Measurements from ENCODE around the gene TRMT2A. TPM values are rescaled to one million over a fixed set of nuclear protein-coding genes. Genes with fewer than 3 reads are reported as not detected.

TRMT2A gene
- total and polyA plus RNA-seq, 8 donors, result 23.8 to 120 (median 34.1) TPM

DNA sequence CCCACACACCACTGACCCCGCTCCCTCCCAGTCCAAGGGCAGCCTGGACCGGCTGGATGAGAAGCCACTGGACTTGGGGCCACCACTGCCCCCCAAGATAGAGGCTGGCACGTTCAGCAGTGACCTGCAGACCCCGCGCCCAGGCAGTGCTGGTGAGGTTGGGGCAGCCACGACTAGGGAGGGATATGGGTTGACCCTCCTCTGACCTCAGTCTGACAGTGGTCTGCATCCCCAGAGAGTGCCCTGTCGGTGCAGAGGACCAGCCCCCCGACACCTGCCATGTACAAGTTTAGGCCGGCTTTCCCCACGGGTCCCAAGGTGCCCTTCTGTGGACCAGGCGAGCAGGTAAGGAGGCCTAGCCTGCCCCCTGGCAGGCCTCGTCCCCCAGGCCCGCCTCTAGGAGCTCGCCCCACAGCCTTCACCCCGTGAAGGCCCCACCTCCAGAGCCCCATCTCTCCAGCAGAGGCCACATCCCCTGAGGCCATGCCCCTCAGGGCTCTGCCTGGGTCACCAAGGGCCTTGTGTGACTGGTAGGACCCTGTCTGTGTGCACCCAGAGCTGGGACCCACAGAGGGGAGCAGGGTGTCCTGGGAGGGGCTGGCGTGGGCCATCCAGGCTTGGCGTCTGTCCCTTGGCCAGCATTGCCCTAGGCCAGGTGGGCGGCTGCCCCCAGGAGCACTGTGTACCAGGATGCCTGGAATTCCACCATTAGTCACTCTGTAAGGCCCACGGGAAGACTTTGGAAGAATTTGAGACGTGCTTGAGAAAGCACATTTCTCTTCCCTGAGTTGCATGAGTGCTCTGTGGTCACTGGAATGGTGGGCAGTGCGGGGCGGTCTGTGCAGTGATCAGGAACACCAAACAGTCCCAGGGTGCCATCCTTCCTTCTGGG, 24.4 kb upstream of the TRMT2A start:
- WGBS, 2 donors, result 87 to 90% methylated on average over 22 of the region's 22 CpGs
- Histone ChIP-seq H3K27ac (no peak overlapping the region), H3K4me1 (no peaks in the 10 kb centered on the region), H3K36me3 (no peaks in the 10 kb centered on the region), H3K4me3 (no peak overlapping the region), H3K27me3 (no peaks in the 10 kb centered on the region), H3K9me3 (no peaks in the 10 kb centered on the region)
- ATAC-seq (no peak), DNase-seq (peak in 1 of 6 donors; percentile 67), FAIRE-seq (no peak)
- TF ChIP-seq, protein P1, sequence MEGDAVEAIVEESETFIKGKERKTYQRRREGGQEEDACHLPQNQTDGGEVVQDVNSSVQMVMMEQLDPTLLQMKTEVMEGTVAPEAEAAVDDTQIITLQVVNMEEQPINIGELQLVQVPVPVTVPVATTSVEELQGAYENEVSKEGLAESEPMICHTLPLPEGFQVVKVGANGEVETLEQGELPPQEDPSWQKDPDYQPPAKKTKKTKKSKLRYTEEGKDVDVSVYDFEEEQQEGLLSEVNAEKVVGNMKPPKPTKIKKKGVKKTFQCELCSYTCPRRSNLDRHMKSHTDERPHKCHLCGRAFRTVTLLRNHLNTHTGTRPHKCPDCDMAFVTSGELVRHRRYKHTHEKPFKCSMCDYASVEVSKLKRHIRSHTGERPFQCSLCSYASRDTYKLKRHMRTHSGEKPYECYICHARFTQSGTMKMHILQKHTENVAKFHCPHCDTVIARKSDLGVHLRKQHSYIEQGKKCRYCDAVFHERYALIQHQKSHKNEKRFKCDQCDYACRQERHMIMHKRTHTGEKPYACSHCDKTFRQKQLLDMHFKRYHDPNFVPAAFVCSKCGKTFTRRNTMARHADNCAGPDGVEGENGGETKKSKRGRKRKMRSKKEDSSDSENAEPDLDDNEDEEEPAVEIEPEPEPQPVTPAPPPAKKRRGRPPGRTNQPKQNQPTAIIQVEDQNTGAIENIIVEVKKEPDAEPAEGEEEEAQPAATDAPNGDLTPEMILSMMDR (IDR thresholded peaks at IDR 0.05), result no peak
- intact Hi-C loops (cut with DNase I), result loop anchor here in 1 of 3 donors (10.0 kb wide), 1 partner anchor 113 kb away; no protein-coding TSS in a partner anchor

DNA sequence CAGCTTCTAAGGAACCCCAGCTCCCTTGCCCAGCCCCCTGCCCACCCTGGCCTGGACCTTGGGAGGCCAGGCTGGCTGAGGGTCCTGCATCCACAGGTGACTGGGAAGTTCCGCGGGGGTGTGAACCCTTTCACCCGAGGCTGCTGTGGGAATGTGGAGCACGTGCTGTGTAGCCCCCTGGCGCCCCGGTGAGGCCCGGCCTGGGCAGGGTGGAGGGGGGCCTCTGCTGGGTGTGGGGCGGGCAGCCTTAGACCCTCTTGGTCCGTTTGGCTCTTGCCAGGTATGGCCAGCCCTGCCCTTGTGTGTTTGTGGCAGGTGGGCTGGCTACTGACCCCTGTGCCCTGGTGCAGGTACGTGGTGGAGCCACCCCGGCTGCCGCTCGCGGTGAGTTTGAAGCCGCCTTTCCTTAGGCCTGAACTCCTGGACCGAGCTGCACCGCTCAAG, 23.5 kb upstream of the TRMT2A start:
- ATAC-seq, result no peak
- WGBS, 2 donors, result 88 to 90% methylated on average over 17 of the region's 17 CpGs
- Histone ChIP-seq H3K4me3 (no peak overlapping the region), H3K27me3 (no peaks in the 10 kb centered on the region), H3K9me3 (no peaks in the 10 kb centered on the region), H3K27ac (no peak overlapping the region), H3K4me1 (no peaks in the 10 kb centered on the region), H3K36me3 (no peaks in the 10 kb centered on the region)
- intact Hi-C loops (cut with DNase I), result loop anchor here in 1 of 3 donors (10.0 kb wide), 1 partner anchor 114 kb away; no protein-coding TSS in a partner anchor
- no peak for FAIRE-seq
- DNase-seq, result peak in 1 of 6 donors; percentile 67
- TF ChIP-seq, protein P1 (IDR thresholded peaks at IDR 0.05), result no peak

DNA sequence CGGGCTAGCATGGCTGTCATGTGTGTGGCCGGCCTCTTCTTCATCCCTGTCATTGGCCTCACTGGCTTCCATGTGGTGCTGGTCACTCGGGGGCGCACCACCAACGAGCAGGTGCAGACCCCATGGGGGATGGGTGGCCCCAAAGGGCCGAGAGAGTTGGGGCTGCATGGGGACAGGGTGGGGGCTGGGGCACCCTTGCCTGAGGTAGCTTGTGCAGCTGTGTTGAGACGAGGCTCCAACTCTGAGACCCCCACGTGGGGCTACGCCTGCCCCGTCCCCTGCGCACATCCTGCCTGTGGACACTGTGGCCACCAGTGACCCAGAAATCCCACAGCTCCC, 23.1 kb upstream of the TRMT2A start:
- WGBS, 2 donors, result 87 to 90% methylated on average over 11 of the region's 11 CpGs
- Histone ChIP-seq H3K36me3 (no peaks in the 10 kb centered on the region), H3K4me3 (no peak overlapping the region), H3K4me1 (no peaks in the 10 kb centered on the region), H3K27ac (no peak overlapping the region), H3K27me3 (no peaks in the 10 kb centered on the region), H3K9me3 (no peaks in the 10 kb centered on the region)
- TF ChIP-seq, protein P1 (IDR thresholded peaks at IDR 0.05), result no peak
- ATAC-seq (no peak), DNase-seq (peak in 1 of 6 donors; percentile 51), FAIRE-seq (no peak)
- intact Hi-C loops (cut with DNase I), result loop anchor here in 1 of 3 donors (10.0 kb wide), 1 partner anchor 115 kb away; no protein-coding TSS in a partner anchor

DNA sequence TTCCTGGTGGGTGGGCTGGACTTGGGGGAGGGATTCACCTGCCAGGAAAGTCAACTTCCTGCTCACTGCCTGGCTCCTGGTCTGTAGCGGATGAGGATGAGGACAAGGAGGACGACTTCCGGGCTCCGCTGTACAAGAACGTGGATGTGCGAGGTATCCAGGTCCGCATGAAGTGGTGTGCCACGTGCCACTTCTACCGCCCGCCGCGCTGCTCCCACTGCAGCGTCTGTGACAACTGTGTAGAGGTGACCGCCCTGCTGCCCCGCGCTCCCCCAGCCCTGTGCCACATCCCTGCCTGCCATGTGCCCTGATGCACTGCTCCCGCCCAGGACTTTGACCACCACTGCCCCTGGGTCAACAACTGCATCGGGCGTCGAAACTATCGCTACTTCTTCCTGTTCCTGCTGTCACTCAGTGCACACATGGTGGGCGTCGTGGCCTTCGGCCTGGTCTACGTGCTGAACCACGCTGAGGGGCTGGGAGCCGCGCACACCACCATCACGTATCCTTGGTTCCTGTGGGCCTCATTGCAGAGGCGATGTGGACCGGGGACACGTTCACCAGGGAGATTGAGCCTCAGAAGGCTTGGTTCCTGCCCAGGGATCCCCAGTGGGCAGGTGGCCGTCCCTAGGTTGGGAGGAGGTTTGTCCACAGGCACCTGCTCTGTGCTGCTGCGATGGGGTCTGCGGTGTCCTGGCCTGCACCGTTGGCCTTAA, 22.5 kb upstream of the TRMT2A start:
- ATAC-seq (no peak), FAIRE-seq (no peak), DNase-seq (peak in 1 of 6 donors; percentile 60)
- WGBS, 2 donors, result 92 to 93% methylated on average over 36 of the region's 36 CpGs
- no peaks in the 10 kb centered on the region for H3K9me3 ChIP-seq
- H3K4me3 ChIP-seq, result no peak overlapping the region
- intact Hi-C loops (cut with DNase I), result loop anchor here in 1 of 3 donors (10.0 kb wide), 1 partner anchor 115 kb away; no protein-coding TSS in a partner anchor
- TF ChIP-seq, protein P1 (IDR thresholded peaks at IDR 0.05), result no peak
- H3K36me3 ChIP-seq, result no peaks in the 10 kb centered on the region
- no peak overlapping the region for H3K27ac ChIP-seq
- H3K27me3 ChIP-seq, result no peaks in the 10 kb centered on the region
- no peaks in the 10 kb centered on the region for H3K4me1 ChIP-seq

All from pancreas (tissue), 10 donors.